HepG2 (cell line): ENCODE results near the gene MICA. TPM values are rescaled to one million over a fixed set of nuclear protein-coding genes. Genes with fewer than 3 reads are reported as not detected.
A peak's percentile ranks its signal among the peaks of the same experiment; 100 is the strongest.

Source experiments
- ATF1 ChIP-seq: IDR thresholded peaks from 2 replicates; pipeline ENCODE4 v1.6.1; 2016; ENCODE audit warnings: mild to moderate bottlenecking, control low read depth
- CCAR2 ChIP-seq: fragments of 200-400 bp; formaldehyde crosslinking; optimal IDR thresholded peaks from 2 replicates; pipeline ENCODE3; 2018; ENCODE audit warnings: low read depth, mild to moderate bottlenecking, low read length, moderate library complexity
- CHD2 ChIP-seq: IDR thresholded peaks from 2 replicates; pipeline ENCODE4 v1.6.1; 2011; ENCODE audit warnings: low read depth, low read length, improper control_type of control experiment
- ELF4 ChIP-seq: sonication (generic); formaldehyde crosslinking; IDR thresholded peaks from 2 replicates; pipeline ENCODE4 v1.5.0; 2020; ENCODE audit warnings: missing genetic modification reagents, mild to moderate bottlenecking, moderate library complexity, borderline replicate concordance
- HNRNPK ChIP-seq: fragments of 200-400 bp; formaldehyde crosslinking; IDR thresholded peaks from 2 replicates; pipeline ENCODE4 v1.6.1; 2018; ENCODE audit warnings: low read length, low read depth, moderate library complexity, mild to moderate bottlenecking; ENCODE audit not compliant: poor library complexity, severe bottlenecking
- NFKBIZ ChIP-seq: IDR thresholded peaks from 2 replicates; pipeline ENCODE4 v1.6.1; 2018; ENCODE audit warnings: missing genetic modification reagents, missing compliant biosample characterization
- NR2F2 ChIP-seq: IDR thresholded peaks from 2 replicates; pipeline ENCODE4 v1.6.1; 2012; ENCODE audit warnings: low read depth, inconsistent platforms, borderline replicate concordance
- SIN3B ChIP-seq: fragments of 150-350 bp; IDR thresholded peaks from 2 replicates; pipeline ENCODE4 v1.6.1; 2014; ENCODE audit warnings: low read length
- TBX3 ChIP-seq: fragments of 450-650 bp; IDR thresholded peaks from 2 replicates; pipeline ENCODE4 v1.6.1; 2017; ENCODE audit warnings: antibody characterized with exemption, mild to moderate bottlenecking, inconsistent platforms, borderline replicate concordance
- ZBTB20 ChIP-seq: sonication (generic); formaldehyde crosslinking; IDR thresholded peaks from 2 replicates; pipeline ENCODE4 v1.8.1; 2023; ENCODE audit warnings: missing genetic modification reagents, low read depth, mild to moderate bottlenecking, borderline replicate concordance
- ZBTB7B ChIP-seq: sonication (generic); formaldehyde crosslinking; IDR thresholded peaks from 2 replicates; pipeline ENCODE4 v1.4.0; 2020; ENCODE audit warnings: missing genetic modification reagents
- ZFP36 ChIP-seq: fragments of 150-350 bp; IDR thresholded peaks from 2 replicates; pipeline ENCODE4 v1.6.1; 2018; ENCODE audit warnings: borderline replicate concordance, low read length, low read depth; ENCODE audit not compliant: partially characterized antibody
- ZNF354B ChIP-seq: sonication (generic); formaldehyde crosslinking; IDR thresholded peaks from 2 replicates; pipeline ENCODE4 v1.8.0; 2022; ENCODE audit warnings: mild to moderate bottlenecking, missing genetic modification reagents
- ZNF878 ChIP-seq: sonication (generic); formaldehyde crosslinking; IDR thresholded peaks from 2 replicates; pipeline ENCODE4 v1.8.1; 2023; ENCODE audit warnings: mild to moderate bottlenecking, missing genetic modification reagents, moderate library complexity
- polyA plus RNA-seq, 8 experiments: library from polyadenylated mRNA; depleted of rRNA in 3 of 8; stranded (reverse) in 7 of 8; unstranded in 1 of 8; fragments of >200 nt; fragmentation: Illumina TruSeq in 4 of 8; extraction: Trizol in 4 of 8; gene quantifications; 2 replicates each; pipeline versions ENCODE4 v1.2.1 to v1.2.3, GENCODE V29; 2011 to 2016; ENCODE audit warnings: low read depth in 4 of 8, missing spikeins in 1 of 8, mixed read lengths in 1 of 8; ENCODE audit not compliant: insufficient read depth in 1 of 8
- total RNA-seq, 5 experiments: library from RNA; depleted of rRNA; stranded (reverse); fragments of >200 nt; fragmentation: Illumina TruSeq; extraction: Trizol; gene quantifications; 2 replicates each; pipeline ENCODE4 v1.2.3, GENCODE V29; 2016; ENCODE audit warnings: low read depth in 1 of 5
- TF ChIP-seq, protein P1 (sequence below): sonication (generic); formaldehyde crosslinking; IDR thresholded peaks from 2 replicates; pipeline ENCODE4 v1.4.0; 2020; ENCODE audit warnings: mild to moderate bottlenecking, missing genetic modification reagents
- TF ChIP-seq, protein P2 (sequence below): sonication (generic); formaldehyde crosslinking; IDR thresholded peaks from 2 replicates; pipeline ENCODE4 v1.8.1; 2022; ENCODE audit warnings: low read depth, mild to moderate bottlenecking, missing genetic modification reagents
- TF ChIP-seq, protein P3 (sequence below): sonication (generic); formaldehyde crosslinking; IDR thresholded peaks from 2 replicates; pipeline ENCODE4 v1.5.0; 2020; ENCODE audit warnings: missing genetic modification reagents

MICA gene
- total and polyA plus RNA-seq, 2 of the 13 experiments (the other 11 are each of a cell fraction or from before 2014, with no cell fraction given): 21.6 to 38.1 TPM

DNA sequence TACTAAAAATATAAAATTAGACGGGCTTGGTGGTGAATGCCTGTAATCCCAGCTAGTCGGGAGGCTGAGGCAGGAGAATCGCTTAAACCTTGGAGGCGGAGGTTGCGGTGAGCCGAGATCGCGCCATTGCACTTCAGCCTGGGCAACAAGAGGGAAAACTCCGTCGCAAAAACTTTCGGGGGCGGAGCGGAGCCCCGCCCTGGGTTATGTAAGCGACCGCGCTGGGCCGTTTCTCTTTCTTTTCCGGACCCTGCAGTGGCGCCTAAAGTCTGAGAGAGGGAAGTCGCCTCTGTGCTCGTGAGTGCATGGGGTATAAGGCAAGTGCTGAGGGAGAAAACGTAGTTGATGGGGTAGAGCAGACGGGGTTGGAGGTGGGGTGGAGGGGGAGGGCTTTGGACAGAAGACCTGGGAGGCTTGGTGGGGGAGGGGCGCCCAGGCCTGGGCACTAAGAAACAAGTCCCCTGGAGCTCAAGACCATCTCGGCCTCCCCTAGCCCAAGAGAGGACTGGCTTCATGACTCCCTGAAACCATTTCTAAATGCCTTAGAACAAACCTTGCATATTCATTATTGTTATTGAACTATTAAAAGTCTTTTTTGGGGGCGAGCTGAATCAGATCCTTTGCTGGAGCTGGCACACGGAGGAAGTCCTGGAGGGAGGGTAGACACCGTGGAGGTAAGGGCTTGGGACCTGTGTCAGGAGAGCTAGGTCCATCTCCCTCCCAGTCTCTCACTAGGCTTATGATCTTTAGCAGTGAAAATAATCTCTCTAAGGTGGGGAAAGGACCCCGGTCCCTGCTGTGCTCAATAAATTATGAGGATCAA lies 2.7 kb upstream of the MICA start (continued):
- TF ChIP-seq, protein P1, sequence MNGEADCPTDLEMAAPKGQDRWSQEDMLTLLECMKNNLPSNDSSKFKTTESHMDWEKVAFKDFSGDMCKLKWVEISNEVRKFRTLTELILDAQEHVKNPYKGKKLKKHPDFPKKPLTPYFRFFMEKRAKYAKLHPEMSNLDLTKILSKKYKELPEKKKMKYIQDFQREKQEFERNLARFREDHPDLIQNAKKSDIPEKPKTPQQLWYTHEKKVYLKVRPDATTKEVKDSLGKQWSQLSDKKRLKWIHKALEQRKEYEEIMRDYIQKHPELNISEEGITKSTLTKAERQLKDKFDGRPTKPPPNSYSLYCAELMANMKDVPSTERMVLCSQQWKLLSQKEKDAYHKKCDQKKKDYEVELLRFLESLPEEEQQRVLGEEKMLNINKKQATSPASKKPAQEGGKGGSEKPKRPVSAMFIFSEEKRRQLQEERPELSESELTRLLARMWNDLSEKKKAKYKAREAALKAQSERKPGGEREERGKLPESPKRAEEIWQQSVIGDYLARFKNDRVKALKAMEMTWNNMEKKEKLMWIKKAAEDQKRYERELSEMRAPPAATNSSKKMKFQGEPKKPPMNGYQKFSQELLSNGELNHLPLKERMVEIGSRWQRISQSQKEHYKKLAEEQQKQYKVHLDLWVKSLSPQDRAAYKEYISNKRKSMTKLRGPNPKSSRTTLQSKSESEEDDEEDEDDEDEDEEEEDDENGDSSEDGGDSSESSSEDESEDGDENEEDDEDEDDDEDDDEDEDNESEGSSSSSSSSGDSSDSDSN (CRISPR knock-in tag): no peak
- no peak for TF ChIP-seq ZBTB7B (CRISPR knock-in tag)
- TF ChIP-seq ATF1 (CRISPR knock-in tag): peak; percentile 32; the same call in 1 of the 2 replicates
- no peak for TF ChIP-seq NR2F2
- TF ChIP-seq ZBTB20: no peak
- no peak for TF ChIP-seq ZNF354B (CRISPR knock-in tag)
- no peak for TF ChIP-seq NFKBIZ (CRISPR knock-in tag)
- TF ChIP-seq, protein P2, sequence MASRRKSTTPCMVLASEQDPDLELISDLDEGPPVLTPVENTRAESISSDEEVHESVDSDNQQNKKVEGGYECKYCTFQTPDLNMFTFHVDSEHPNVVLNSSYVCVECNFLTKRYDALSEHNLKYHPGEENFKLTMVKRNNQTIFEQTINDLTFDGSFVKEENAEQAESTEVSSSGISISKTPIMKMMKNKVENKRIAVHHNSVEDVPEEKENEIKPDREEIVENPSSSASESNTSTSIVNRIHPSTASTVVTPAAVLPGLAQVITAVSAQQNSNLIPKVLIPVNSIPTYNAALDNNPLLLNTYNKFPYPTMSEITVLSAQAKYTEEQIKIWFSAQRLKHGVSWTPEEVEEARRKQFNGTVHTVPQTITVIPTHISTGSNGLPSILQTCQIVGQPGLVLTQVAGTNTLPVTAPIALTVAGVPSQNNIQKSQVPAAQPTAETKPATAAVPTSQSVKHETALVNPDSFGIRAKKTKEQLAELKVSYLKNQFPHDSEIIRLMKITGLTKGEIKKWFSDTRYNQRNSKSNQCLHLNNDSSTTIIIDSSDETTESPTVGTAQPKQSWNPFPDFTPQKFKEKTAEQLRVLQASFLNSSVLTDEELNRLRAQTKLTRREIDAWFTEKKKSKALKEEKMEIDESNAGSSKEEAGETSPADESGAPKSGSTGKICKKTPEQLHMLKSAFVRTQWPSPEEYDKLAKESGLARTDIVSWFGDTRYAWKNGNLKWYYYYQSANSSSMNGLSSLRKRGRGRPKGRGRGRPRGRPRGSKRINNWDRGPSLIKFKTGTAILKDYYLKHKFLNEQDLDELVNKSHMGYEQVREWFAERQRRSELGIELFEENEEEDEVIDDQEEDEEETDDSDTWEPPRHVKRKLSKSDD (CRISPR knock-in tag): no peak
- TF ChIP-seq ZFP36: no peak
- TF ChIP-seq CHD2: no peak
- no peak for TF ChIP-seq SIN3B
- peak; percentile 57 for TF ChIP-seq HNRNPK
- TF ChIP-seq, protein P3, sequence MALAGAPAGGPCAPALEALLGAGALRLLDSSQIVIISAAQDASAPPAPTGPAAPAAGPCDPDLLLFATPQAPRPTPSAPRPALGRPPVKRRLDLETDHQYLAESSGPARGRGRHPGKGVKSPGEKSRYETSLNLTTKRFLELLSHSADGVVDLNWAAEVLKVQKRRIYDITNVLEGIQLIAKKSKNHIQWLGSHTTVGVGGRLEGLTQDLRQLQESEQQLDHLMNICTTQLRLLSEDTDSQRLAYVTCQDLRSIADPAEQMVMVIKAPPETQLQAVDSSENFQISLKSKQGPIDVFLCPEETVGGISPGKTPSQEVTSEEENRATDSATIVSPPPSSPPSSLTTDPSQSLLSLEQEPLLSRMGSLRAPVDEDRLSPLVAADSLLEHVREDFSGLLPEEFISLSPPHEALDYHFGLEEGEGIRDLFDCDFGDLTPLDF (CRISPR knock-in tag): peak; percentile 4; the same call in 1 of the 2 replicates
- TF ChIP-seq TBX3: no peak
- TF ChIP-seq ZNF878 (CRISPR knock-in tag): 0 out of 2 replicates have a peak, but pooled peaks have one; percentile 38
- TF ChIP-seq ELF4 (CRISPR knock-in tag): no peak
- TF ChIP-seq CCAR2: no peak
